ENCODE measurements around the gene MAPK12.

DNA sequence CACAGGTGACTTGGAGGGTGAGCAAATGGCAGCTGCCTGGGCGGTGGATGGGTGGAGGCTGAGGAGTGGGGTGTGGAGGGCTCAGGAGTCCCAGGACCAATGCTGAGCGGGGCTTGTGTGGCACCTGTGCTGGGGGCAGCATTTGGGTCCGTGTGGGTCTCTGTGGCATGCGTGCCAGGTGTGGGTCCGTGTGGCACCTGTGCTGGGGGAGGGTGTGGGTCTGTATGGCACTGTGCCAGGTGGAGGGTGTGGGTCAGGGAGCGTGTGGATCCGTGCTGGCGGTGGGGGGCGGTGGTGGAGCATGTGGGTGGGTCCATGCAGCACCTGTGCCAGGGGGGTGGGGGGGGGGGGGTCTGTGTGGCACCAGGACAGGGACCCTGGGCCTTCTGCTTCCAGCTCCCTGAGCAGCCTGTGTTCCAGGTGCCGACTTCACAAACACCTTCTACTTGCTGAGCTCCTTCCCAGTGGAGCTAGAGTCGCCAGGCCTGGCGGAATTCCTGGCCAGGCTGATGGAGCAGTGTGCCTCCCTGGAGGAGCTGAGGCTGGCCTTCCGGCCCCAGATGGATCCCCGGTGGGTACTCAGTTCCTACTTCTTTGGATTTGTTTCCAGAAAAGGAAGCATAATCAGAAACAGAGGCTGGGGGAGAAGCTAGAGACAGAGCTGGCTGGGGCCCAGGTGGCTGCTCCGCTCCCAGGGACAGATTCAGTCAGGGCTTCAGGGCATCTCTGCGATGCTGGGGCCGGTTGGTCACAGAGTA lies 46.0 kb downstream of the MAPK12 start:
- no peak for TF ChIP-seq POLR2A (IDR thresholded peaks at IDR 0.05)
- TF ChIP-seq, protein P1, sequence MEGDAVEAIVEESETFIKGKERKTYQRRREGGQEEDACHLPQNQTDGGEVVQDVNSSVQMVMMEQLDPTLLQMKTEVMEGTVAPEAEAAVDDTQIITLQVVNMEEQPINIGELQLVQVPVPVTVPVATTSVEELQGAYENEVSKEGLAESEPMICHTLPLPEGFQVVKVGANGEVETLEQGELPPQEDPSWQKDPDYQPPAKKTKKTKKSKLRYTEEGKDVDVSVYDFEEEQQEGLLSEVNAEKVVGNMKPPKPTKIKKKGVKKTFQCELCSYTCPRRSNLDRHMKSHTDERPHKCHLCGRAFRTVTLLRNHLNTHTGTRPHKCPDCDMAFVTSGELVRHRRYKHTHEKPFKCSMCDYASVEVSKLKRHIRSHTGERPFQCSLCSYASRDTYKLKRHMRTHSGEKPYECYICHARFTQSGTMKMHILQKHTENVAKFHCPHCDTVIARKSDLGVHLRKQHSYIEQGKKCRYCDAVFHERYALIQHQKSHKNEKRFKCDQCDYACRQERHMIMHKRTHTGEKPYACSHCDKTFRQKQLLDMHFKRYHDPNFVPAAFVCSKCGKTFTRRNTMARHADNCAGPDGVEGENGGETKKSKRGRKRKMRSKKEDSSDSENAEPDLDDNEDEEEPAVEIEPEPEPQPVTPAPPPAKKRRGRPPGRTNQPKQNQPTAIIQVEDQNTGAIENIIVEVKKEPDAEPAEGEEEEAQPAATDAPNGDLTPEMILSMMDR (IDR thresholded peaks at IDR 0.05), result no peak
